K562 (cell line): ENCODE data around the gene MDC1. TPM values are rescaled to one million over a fixed set of nuclear protein-coding genes. Genes with fewer than 3 reads are reported as not detected.
A peak's percentile ranks its signal among the peaks of the same experiment; 100 is the strongest.

ENCODE experiments used
- ATF4 ChIP-seq: fragments of 450-650 bp; formaldehyde crosslinking; IDR thresholded peaks from 2 replicates; pipeline ENCODE4 v1.4.0; 2022; ENCODE audit warnings: mild to moderate bottlenecking, moderate library complexity
- CCAR2 ChIP-seq: fragments of 200-400 bp; formaldehyde crosslinking; IDR thresholded peaks from 2 replicates; pipeline ENCODE4 v1.6.1; 2017; ENCODE audit warnings: mild to moderate bottlenecking, low read depth, low read length
- CHD7 ChIP-seq: fragments of 200-600 bp; sonication (generic); IDR thresholded peaks from one replicate; pipeline ENCODE4 v1.6.1; 2012; ENCODE audit warnings: mild to moderate bottlenecking, low read depth, low read length, inconsistent platforms
- CSDE1 ChIP-seq, 2 experiments: fragments of 450-650 bp; IDR thresholded peaks; 2 replicates each; pipeline ENCODE4 v1.6.1; 2016; ENCODE audit warnings: mild to moderate bottlenecking in 1 of 2
- HDAC1 ChIP-seq, 2 experiments: fragments of 450-650 bp; IDR thresholded peaks; 2 replicates each; pipeline ENCODE4 v1.6.1; 2016 to 2017; ENCODE audit warnings: inconsistent platforms in 1 of 2, mild to moderate bottlenecking in 1 of 2, moderate library complexity in 1 of 2
- HMBOX1 ChIP-seq: sonication (generic); IDR thresholded peaks from 2 replicates; pipeline ENCODE4 v1.6.1; 2016
- HOXB6 ChIP-seq: fragments of 250-450 bp; sonication (Bioruptor Pico); IDR thresholded peaks from 2 replicates; pipeline ENCODE4 v1.5.1; 2022; ENCODE audit warnings: mild to moderate bottlenecking, borderline replicate concordance
- KLF6 ChIP-seq: fragments of 250-450 bp; sonication (Bioruptor Pico); IDR thresholded peaks from 2 replicates; pipeline ENCODE4 v1.4.0; 2020; ENCODE audit warnings: mild to moderate bottlenecking, moderate library complexity, borderline replicate concordance
- MEF2D ChIP-seq: conservative IDR thresholded peaks from 2 replicates; pipeline ENCODE4 v1.6.1; 2016; ENCODE audit warnings: low read depth, missing genetic modification characterization, missing compliant biosample characterization
- RFX7 ChIP-seq: fragments of 250-450 bp; sonication (Bioruptor Pico); IDR thresholded peaks from 2 replicates; pipeline ENCODE4 v1.5.1; 2021; ENCODE audit warnings: mild to moderate bottlenecking
- SIX5 ChIP-seq, 2 experiments: IDR thresholded peaks; 2 replicates each; pipeline ENCODE4 v1.6.1; 2011; ENCODE audit warnings: low read length in 2 of 2, borderline replicate concordance in 1 of 2, low read depth in 1 of 2, mild to moderate bottlenecking in 1 of 2, moderate library complexity in 1 of 2; ENCODE audit not compliant: insufficient read depth in 1 of 2
- SMARCA4 ChIP-seq: fragments of 450-650 bp; IDR thresholded peaks from 2 replicates; pipeline ENCODE4 v1.6.1; 2016
- TCFL5 ChIP-seq: fragments of 250-450 bp; sonication (Bioruptor Pico); conservative IDR thresholded peaks from 2 replicates; pipeline ENCODE4 v1.6.1; 2021; ENCODE audit warnings: mild to moderate bottlenecking, moderate library complexity, matching md5 sums
- ZC3H8 ChIP-seq: fragments of 450-650 bp; IDR thresholded peaks from 2 replicates; pipeline ENCODE4 v1.6.1; 2017
- polyA plus RNA-seq, 8 experiments: library from polyadenylated mRNA; depleted of rRNA in 4 of 8; stranded (reverse) in 5 of 8; unstranded in 3 of 8; fragments of >200 nt; fragmentation: Nextera tagmentation in 2 of 8; fragmentation: Illumina TruSeq in 1 of 8; extraction: Ambion mirVana in 2 of 8; extraction: Trizol in 1 of 8; gene quantifications; 2 replicates each; pipeline versions ENCODE4 v1.2.1 to v1.2.3, GENCODE V29; 2011 to 2014; ENCODE audit warnings: inconsistent platforms in 1 of 8, missing spikeins in 1 of 8
- total RNA-seq, 7 experiments: library from RNA; depleted of rRNA in 6 of 7; stranded (reverse); fragments of >200 nt in 6 of 7; fragmentation: Illumina TruSeq in 2 of 7; extraction: Trizol in 2 of 7; gene quantifications; 2 replicates each; pipeline versions ENCODE4 v1.2.1 to v1.2.3, GENCODE V29; 2011 to 2021; ENCODE audit warnings: low replicate concordance in 1 of 7

Gene MDC1
- total and polyA plus RNA-seq, 9 of the 15 experiments (the other 6 are each of a cell fraction or from before 2014, with no cell fraction given) = 8.2 to 114 (median 20.0) TPM

DNA sequence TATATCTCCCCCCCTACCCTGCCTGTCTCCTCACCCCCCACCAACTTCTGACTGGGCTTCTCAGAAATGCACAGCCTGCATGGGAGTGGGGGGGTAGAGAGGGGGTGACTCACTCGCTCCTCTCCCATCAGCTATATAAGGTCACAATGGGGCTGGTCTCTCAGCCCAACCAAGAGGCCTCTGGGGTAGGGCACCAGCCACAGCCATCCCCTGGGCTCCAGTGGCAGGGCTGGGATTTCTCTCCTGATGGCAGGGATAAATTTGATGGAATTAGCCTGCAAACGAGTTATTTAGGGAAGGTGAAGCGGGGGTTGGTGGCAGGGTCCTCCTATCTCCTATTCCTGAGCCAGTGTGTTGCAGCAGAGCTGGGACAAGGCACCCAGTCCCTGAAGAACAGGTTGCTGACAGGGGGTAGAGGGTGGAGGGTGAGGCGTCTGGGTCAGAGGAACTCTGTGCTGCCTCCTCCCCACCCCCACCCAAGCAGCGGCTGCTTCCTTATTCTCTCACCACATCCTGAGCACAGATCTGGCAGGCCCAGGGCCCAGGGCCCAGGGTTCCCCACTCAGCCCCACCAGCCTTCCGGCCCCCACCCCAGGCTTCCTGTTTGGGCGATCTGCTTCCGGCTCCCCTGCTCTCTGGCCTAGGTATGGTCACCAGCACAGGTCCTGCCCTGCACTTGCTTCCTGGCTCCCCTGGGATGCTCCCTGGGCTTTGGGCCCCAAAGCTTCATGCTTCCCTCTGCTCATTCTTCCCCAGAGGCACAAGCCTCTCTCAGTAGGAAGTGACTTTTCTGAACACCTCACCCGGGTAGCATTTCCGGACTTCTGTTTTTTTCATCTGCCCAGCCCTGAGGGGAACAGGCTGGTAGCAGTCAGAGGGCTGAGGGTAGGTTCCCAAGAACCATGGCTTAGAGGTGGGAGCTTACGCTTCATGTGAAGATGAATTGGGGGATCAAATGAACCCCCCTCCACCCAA lies 34.7 kb downstream of the MDC1 start (continued):
- TF ChIP-seq CHD7 (no peak), CSDE1 (IDR thresholded peaks at IDR 0.05) (no peak), CCAR2 (no peak), KLF6 (CRISPR knock-in tag) (no peak), ATF4 (CRISPR knock-in tag) (peak; percentile 17; the same call in 1 of the 2 replicates), HDAC1 (IDR thresholded peaks at IDR 0.05) (peak in 1 of 2 experiments; percentile 48; a peak in 2 of 4 replicates), TCFL5 (no peak), RFX7 (CRISPR knock-in tag) (no peak), ZC3H8 (no peak), MEF2D (tag) (0 out of 2 replicates have a peak, but pooled peaks have one; percentile 47), SMARCA4 (peak; percentile 86), HMBOX1 (no peak), HOXB6 (CRISPR knock-in tag) (no peak), SIX5 (IDR thresholded peaks at IDR 0.05; ENCODE audit: borderline replicate concordance in 1 of 2, insufficient read depth in 1 of 2, low read depth in 1 of 2, low read length in 2 of 2) (no peak)
